Liver (tissue), 3 donors: ENCODE results near the gene SLC24A3.

Source experiments
- EGR1 ChIP-seq, 2 donors: IDR thresholded peaks; 2 replicates each; pipeline ENCODE4 v1.6.1; 2016 to 2018; ENCODE audit warnings: antibody characterized with exemption in 2 of 2, low read depth in 2 of 2
- FOXA1 ChIP-seq: IDR thresholded peaks from 2 replicates; pipeline ENCODE4 v1.6.1; 2016; ENCODE audit warnings: antibody characterized with exemption
- FOXA2 ChIP-seq: IDR thresholded peaks from 2 replicates; pipeline ENCODE4 v1.6.1; 2016; ENCODE audit warnings: antibody characterized with exemption
- GABPA ChIP-seq, 2 donors: IDR thresholded peaks in 1 of 2; conservative IDR thresholded peaks in 1 of 2; 2 replicates each; pipeline ENCODE4 v1.6.1; 2016; ENCODE audit warnings: antibody characterized with exemption in 2 of 2, mild to moderate bottlenecking in 1 of 2, moderate library complexity in 1 of 2
- HNF4G ChIP-seq: IDR thresholded peaks from 2 replicates; pipeline ENCODE4 v1.6.1; 2016; ENCODE audit warnings: antibody characterized with exemption
- JUND ChIP-seq, 2 donors: IDR thresholded peaks; 2 replicates each; pipeline ENCODE4 v1.6.1; 2016; ENCODE audit warnings: antibody characterized with exemption in 2 of 2
- RAD21 ChIP-seq, 2 donors: IDR thresholded peaks; 2 replicates each; pipeline ENCODE4 v1.6.1; 2016; ENCODE audit warnings: antibody characterized with exemption in 2 of 2, mild to moderate bottlenecking in 2 of 2
- RXRA ChIP-seq, 2 donors: IDR thresholded peaks; 2 replicates each; pipeline ENCODE4 v1.6.1; 2017 to 2018; ENCODE audit warnings: antibody characterized with exemption in 2 of 2, mild to moderate bottlenecking in 1 of 2
- TAF1 ChIP-seq: conservative IDR thresholded peaks from 2 replicates; pipeline ENCODE4 v1.6.1; 2016; ENCODE audit warnings: antibody characterized with exemption, mild to moderate bottlenecking
- YY1 ChIP-seq: IDR thresholded peaks from 2 replicates; pipeline ENCODE4 v1.6.1; 2016; ENCODE audit warnings: antibody characterized with exemption, mild to moderate bottlenecking
- TF ChIP-seq, protein P1 (sequence below): IDR thresholded peaks from 2 replicates; pipeline ENCODE4 v1.6.1; 2016; ENCODE audit warnings: antibody characterized with exemption
- TF ChIP-seq, protein P2 (sequence below): fragments of 150-350 bp; IDR thresholded peaks from 2 replicates; pipeline ENCODE4 v1.5.1; 2017; ENCODE audit warnings: improper control_type of control experiment, low read depth, low read length; ENCODE audit not compliant: missing input control
- TF ChIP-seq, protein P3 (sequence below): IDR thresholded peaks from 2 replicates; pipeline ENCODE4 v1.6.1; 2016; ENCODE audit warnings: antibody characterized with exemption
- TF ChIP-seq, protein P4 (sequence below): IDR thresholded peaks from 2 replicates; pipeline ENCODE4 v1.6.1; 2016; ENCODE audit warnings: antibody characterized with exemption, mild to moderate bottlenecking
- donor health status: healthy.
- donor health status: healthy.

DNA sequence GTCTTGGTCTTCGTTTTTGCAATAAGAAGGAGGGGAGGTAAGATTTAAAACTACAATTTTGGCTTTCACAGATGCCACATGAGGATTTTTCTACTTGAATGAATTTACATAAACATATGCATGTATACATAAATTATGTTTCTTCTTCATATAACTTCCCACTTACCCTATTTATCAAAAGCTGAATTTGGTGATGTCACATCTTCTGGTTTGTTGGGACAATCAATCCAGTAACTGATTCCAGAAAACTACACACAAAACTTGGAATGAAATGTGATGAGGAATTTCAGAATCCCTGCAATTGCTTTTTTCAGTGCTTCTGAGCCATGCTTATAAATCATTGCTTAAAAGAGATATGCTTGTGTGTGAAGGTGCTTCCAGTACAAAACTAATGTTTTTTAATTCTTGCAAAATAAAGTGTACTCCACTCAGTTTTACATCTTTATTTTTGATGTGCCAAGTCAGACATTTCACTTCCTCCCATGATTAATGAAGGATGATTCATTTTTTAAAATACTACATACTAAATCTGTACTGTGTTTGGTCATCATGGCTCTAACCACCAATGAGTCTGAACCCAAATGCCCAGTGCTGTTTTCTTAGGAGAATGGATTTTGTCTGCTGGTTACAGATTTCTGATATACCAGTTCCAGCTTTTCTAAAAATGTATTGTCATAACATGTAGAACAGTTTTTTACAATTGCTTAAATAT is 513.5 kb downstream of the SLC24A3 start:
- TF ChIP-seq, protein P1, sequence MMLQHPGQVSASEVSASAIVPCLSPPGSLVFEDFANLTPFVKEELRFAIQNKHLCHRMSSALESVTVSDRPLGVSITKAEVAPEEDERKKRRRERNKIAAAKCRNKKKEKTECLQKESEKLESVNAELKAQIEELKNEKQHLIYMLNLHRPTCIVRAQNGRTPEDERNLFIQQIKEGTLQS: no peak
- TF ChIP-seq TAF1 (no peak), EGR1 (IDR thresholded peaks at IDR 0.05; ENCODE audit: low read depth in 2 of 2) (no peak), YY1 (no peak), RXRA (IDR thresholded peaks at IDR 0.05) (no peak), HNF4G (no peak), RAD21 (IDR thresholded peaks at IDR 0.05) (no peak), FOXA1 (no peak), FOXA2 (no peak), JUND (IDR thresholded peaks at IDR 0.05) (no peak), GABPA (IDR thresholded peaks at IDR 0.05 in 1 of 2, conservative IDR thresholded peaks at IDR 0.05 in 1 of 2) (no peak)
- TF ChIP-seq, protein P2, sequence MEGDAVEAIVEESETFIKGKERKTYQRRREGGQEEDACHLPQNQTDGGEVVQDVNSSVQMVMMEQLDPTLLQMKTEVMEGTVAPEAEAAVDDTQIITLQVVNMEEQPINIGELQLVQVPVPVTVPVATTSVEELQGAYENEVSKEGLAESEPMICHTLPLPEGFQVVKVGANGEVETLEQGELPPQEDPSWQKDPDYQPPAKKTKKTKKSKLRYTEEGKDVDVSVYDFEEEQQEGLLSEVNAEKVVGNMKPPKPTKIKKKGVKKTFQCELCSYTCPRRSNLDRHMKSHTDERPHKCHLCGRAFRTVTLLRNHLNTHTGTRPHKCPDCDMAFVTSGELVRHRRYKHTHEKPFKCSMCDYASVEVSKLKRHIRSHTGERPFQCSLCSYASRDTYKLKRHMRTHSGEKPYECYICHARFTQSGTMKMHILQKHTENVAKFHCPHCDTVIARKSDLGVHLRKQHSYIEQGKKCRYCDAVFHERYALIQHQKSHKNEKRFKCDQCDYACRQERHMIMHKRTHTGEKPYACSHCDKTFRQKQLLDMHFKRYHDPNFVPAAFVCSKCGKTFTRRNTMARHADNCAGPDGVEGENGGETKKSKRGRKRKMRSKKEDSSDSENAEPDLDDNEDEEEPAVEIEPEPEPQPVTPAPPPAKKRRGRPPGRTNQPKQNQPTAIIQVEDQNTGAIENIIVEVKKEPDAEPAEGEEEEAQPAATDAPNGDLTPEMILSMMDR: no peak
- TF ChIP-seq, protein P3, sequence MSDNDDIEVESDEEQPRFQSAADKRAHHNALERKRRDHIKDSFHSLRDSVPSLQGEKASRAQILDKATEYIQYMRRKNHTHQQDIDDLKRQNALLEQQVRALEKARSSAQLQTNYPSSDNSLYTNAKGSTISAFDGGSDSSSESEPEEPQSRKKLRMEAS: no peak
- TF ChIP-seq, protein P4, sequence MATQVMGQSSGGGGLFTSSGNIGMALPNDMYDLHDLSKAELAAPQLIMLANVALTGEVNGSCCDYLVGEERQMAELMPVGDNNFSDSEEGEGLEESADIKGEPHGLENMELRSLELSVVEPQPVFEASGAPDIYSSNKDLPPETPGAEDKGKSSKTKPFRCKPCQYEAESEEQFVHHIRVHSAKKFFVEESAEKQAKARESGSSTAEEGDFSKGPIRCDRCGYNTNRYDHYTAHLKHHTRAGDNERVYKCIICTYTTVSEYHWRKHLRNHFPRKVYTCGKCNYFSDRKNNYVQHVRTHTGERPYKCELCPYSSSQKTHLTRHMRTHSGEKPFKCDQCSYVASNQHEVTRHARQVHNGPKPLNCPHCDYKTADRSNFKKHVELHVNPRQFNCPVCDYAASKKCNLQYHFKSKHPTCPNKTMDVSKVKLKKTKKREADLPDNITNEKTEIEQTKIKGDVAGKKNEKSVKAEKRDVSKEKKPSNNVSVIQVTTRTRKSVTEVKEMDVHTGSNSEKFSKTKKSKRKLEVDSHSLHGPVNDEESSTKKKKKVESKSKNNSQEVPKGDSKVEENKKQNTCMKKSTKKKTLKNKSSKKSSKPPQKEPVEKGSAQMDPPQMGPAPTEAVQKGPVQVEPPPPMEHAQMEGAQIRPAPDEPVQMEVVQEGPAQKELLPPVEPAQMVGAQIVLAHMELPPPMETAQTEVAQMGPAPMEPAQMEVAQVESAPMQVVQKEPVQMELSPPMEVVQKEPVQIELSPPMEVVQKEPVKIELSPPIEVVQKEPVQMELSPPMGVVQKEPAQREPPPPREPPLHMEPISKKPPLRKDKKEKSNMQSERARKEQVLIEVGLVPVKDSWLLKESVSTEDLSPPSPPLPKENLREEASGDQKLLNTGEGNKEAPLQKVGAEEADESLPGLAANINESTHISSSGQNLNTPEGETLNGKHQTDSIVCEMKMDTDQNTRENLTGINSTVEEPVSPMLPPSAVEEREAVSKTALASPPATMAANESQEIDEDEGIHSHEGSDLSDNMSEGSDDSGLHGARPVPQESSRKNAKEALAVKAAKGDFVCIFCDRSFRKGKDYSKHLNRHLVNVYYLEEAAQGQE: no peak
